ENCODE results near the gene SRM.
"Not testable (repeated sequence)": the region's sequence is repeated elsewhere in the genome, so short reads cannot be mapped to it uniquely, and the experiment has no call there.

SRM gene

DNA sequence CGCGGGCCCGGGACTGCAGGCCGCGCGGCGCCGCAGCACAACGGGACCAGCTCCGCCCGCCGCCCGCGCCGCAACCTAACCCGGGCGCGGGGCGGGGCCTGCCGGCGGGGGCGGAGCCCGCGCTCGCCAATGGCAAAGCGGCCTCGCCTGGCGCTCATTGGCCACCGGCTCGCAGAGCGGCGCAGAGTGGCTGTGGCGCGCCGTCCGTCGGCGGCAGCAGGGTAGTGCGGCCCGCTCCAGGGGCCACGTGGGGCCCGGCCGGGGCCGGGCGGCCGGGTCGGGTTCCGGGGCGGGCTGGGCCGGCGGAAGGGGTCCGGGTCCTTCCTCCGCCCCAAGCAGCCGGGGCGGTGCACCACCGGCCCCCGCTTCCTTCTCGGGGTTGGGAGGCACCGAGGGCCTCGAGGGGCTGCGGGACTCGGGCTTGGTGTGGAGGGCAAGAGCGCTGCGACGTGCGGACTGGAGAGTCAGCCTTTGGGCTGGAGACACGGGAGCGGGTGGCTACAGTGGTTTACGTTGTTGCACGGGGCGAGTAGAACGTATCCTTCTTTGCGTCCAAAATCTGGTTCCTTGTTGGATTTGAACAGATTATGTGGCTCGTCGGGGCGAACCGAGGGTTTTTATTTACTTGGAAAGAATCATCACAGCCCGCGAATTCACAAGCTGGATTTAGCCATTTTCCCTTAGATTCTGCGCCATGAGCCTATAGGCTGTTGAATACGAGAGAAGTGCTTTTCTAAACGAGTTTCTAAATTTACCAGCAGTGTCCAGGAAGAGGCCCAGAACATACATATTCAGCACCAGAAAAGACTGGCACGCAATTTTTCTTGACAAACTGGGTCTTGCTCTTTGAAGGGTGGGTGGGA lies at the start of gene SRM:
TSS of gene SRM (minus strand) at position 51 of the 863 bp plus-strand sequence. CDS start 75 bp downstream, outside the sequence.
- DNase-seq = peak; percentile 45 to 90

DNA sequence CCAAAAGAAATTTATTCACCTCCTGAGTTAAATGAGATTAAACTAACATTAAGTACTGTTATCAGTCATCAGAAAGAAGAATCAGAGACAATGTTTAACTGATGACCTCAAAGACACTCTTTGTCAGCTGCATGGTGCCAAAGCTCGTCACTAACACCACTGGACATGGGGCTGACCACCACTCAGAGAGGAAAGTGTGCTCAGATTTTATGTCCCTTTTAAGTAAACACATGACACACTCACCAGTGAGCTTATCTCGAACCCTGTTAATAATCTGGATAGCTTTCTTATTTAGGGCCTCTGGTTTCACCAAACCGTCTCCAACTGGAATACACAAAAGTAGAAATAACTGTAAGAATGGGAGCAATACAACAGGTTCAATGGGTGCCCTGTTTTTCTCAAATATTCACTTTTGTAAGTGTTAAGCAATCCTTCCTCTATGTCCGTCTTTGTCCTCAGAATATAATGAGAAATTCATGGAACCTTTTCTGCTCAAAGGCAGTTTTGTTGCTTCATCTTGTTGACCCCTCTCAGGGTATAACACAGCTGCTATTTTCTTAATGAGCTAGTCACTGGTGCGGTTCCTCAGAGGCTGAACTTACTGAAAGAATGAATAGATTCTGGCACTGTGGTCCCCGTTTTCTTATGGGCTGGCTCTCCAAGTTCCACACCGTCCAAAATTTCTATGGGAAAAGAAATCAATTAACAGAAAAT lies 49.4 kb upstream of the SRM start:
- DNase-seq = no peak

DNA sequence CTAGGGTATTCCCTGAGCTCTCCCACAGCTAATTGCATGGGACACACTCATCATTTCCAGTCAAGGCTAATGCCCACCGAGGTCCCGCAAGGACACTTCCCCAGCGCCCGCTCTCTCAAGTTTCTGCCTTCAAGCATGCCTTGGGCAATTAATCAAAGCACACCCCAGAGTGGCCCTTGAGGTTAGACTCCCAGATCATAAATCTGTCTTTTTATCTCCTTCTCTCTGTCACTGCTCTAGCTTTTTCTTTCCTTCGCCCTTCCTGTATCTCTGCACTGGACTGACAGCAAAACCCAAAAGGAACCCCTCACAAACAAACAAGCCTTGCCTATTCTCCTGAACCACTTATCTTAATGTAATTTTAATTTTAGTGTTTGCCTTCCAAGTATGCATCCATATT lies 47.8 kb upstream of the SRM start:
- no peak for DNase-seq

DNA sequence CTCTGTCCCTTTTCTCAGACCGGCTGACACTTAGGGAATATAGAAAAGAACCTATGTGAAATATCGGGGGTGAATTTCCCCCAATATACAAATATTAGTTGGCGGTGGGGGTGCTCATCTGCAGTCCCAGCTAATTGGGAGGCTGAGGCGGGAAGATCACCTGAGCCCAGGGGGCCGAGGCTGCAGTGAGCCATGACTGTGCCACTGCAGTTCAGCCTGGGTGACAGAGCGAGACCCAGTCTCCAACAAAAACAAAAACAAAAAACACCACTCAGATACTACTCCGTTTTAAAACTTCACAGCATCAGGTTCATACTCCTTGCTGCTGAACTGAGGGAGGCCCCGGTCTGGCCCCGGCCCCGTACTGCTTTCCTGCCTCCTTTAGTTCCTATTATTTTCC lies 45.8 kb upstream of the SRM start:
- DNase-seq = no peak

DNA sequence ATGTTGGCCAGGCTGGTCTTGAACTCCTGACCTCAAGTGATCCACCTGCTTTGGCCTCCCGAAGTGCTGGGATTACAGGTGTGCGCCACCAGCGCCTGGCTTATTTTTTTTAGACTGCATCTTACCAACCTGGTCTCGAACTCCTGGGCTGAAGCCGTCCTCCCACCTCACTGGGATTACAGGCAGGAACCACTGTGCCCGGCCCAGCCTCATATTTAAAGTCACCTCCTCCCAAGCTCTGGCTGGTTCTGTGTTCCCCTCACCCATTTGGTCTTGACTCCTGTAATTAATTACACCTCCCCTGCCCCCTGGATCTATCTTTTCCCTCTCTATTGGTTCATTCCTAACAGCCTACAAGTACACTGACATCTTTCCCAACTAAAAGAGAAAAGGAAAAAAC lies 41.5 kb upstream of the SRM start:
- DNase-seq = no peak

DNA sequence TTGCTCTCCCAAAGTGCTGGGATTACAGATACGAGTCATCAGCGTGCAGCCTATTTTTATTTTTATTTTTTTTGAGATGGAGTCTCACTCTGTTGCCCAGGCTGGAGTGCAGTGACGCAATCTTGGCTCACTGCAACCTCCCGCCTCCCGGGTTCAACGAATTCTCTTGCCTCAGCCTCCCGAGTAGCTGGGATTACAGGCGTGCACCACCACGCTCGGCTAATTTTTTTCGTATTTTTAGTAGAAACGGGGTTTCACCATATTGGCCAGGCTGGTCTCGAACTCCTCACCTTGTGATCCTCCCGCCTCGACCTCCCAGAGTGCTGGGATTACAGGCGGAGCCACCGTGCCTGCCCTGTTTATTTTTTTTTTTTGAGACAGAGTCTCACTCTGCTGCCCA lies 41.0 kb upstream of the SRM start:
- not testable (repeated sequence) for DNase-seq

DNA sequence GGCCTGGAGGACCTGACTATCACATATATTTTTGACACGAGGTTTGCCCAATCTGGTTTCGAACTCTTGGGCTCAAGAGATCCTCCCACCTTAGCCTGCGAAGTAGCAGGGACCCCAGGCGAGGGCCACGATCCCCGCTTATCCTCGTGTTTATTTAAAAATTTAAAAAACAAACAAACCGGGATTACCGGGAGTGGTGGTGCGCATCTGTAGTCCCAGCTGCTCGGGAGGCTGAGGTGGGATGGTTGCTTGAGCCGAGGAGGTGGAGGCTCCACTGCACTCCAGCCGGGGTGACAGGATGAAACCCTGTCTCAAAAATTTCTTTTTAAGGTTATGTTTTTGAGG lies 40.3 kb upstream of the SRM start:
- DNase-seq = no peak

DNA sequence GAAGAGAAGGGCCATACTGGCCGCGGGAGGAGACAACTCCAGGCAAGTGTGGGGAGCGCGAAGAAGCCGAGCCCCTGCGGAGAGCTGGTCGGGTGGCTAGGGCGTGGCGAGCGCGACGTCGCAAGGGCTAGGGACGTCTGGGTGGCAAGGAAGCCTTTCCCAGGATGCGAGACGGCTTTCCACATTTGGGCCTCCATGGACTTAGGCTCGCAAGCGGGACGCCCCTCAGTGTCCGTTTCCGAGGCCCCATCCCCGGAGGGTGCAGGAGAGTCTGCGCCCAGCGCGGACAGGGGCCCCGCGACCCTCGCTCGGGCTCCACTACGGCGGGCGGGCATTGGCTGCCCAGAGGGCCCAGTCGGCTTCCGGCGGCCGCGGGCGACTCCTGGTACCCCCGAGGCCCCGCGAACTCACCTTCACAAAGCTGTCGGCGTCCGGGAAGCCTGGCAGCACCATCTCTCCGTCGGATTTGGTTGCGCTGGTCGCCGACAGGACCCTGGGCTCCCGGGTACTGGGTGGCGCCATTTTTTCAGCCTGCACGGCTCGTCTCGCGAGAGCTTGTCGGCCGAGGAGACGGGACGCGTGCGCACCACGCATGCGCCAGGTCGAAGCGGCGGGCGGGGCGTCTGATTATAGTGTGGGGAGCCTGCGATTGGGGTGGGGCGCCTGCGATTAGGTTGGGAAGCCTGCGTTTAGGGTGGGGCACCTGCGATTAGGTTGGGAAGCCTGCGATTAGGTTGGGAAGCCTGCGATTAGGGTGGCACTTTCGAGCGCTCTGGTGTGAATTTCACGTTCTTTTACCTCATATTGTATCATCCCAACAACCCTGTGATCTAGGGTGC lies 39.7 kb upstream of the SRM start, which contains the start of gene EXOSC10:
TSS of gene EXOSC10 (minus strand) at position 560 of the 839 bp plus-strand sequence. CDS start at position 522, 38 bp downstream.
- DNase-seq = peak; percentile 45 to 85

DNA sequence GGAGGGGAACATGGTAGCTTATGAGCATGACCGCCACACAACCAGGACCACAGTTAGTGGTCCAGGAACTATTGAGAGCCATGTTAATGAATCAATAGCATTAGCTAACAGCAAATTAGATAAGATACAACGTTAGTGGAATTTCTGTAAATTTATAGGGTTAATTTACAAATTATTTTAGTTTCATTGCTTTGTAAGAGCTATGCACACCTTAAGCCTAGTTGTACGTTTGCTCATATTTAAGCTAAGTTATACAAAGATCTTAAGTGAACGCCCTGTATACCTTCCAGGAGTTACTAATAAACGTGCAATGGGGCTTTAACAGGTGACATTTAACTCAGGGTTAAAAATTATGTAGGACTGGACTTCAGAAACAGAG lies 39.1 kb upstream of the SRM start:
- DNase-seq = no peak

DNA sequence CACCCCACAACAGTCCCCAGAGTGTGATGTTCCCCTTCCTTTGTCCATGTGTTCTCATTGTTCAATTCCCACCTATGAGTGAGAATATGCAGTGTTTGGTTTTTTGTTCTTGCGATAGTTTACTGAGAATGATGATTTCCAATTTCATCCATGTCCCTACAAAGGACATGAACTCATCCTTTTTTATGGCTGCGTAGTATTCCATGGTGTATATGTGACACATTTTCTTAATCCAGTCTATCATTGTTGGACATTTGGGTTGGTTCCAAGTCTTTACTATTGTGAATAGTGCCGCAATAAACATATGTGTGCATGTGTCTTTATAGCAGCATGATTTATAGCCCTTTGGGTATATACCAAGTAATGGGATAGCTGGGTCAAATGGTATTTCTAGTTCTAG lies 24.0 kb upstream of the SRM start:
- not testable (repeated sequence) for DNase-seq

DNA sequence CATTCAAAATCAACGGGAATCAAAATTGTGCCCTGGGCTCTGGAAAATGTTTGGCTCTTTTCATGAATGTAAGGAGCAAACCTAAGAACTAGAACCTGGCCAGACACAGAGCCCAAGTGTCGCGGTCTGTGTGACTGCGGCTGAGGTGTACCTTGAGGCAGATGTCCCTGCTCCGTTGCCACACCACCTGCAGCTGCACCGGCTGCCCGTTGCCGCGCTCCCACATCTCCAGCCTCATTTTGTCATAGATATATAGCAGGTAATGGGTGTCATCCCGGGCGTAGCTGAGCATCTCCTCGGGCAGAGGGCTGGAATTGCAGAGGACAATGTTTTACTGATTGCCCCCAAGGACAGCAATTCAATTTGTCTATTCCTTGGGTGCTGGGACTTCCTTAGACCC lies 21.1 kb upstream of the SRM start:
- no peak for DNase-seq

DNA sequence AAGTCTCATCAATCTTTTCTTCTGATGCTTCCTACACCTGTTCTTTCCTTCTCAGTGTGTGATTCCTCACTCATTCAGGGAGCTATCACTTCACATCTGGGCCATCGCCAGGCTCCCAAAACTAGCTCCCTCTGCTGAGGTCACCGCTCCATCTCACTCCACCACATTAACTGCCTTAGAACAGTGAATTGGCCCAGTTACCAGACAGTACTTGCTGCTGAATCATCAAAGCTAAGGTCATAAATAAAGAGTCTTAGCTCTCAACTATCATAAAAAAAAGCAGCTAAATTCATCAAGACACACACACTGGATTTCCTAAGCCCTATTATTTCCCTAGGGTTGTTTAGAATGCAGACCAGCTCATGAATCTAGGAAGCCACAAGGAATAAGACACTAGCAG lies 18.8 kb upstream of the SRM start:
- no peak for DNase-seq

DNA sequence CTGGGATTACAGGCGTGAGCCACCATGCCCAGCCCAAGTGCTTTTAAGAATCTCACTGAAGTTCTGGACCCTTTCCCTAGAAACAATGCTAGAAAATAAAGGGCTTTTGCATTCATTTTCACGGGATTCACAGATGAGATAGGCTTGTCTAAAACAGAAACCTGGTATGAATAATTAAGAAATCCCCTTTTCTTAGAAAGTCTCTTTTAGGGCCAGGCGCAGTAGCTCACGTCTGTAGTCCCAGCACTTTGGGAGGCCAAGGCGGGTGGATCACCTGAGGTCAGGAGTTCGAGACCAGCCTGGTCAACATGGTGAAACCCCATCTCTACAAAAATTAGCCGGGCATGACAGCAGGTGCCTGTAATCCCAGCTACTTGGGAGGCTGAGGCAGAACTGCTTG lies 13.6 kb upstream of the SRM start:
- DNase-seq = not testable (repeated sequence)

DNA sequence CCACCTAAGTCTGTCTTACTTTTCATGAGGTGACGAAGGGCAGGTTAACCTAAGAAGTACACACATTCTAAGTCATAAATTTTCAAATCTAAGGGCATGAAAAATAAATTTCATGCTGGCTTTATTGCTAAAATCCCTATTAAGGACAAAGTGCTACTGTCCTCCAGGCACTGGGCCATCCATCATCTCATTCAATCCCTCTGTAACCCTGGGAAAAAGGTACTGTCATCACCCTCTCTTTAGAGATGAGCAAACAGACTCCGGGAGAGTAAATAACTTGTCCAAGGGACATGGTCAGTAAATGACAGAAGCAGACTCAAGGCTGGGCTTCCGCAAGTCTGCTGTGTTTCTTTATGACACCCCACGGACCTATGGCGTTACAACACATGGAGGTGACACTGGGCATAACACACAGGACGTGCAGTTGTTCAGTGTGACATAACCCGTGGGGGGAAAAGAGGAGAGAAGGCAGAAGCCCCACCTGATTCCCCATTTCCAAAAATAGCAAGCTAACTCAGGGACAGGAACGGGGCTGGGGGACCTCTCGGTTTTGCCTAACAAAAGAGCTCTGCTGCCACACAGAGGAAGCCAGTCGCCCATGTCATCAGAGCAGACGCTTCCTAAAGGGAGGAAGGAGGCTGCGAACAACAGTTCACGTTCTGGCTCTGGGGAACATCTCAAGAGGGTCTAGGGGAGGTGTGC lies 12.5 kb upstream of the SRM start:
- no peak for DNase-seq

DNA sequence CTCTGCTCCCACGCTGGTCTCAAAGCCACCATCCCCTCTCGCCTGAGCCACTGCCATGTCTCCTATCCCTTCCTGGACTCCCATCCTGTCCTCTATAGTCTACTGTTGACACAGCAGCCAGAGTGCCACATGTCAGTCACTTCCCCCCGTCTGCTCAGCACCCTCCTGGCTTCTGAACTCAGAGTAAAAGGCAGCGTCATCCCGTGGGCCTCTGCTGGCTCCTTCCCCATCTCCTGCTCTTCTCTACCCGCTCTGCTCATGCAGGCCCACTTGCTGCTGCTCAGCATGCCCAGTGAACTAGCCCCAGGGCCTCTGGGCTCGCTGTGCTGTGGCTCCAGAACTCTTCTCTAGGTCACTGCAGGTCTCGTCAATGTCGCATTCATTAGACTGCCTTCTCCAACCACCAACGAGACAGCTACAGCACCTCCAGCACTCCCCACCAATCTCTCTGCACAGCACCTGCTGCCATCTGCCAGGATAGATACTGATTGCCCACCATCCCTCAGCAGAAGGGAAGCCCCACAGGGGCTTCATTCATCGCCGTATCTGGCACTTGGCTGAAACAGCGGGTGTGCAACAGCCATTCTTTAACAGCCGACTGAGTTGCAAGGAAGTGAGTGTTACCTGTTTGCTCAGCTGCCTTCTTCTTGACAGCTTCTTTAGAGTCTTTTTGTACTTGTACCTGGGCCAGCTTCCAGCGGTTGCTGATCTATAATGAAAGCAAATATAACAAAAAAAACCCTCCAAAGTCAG lies 11.8 kb upstream of the SRM start:
- no peak for DNase-seq

DNA sequence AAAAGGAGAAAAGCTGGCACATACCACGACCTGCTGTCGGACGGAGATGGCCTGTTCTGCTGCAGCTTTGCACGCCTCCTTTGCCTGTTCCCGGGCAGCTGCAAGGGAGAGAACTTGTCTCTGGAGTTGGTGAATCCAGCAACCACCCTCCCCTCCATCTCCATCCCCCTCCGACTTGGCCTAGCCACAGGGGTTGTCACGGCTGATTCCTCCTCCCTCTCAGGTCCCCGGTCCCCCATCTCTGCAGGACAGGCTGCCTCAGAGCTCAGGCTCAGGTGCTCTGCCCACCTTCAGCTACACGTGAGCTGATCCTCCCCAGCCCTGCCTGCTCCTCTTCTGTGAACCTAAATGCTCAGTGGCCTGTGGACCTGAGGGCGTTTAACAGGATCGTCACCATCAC lies 11.1 kb upstream of the SRM start:
- no peak for DNase-seq

DNA sequence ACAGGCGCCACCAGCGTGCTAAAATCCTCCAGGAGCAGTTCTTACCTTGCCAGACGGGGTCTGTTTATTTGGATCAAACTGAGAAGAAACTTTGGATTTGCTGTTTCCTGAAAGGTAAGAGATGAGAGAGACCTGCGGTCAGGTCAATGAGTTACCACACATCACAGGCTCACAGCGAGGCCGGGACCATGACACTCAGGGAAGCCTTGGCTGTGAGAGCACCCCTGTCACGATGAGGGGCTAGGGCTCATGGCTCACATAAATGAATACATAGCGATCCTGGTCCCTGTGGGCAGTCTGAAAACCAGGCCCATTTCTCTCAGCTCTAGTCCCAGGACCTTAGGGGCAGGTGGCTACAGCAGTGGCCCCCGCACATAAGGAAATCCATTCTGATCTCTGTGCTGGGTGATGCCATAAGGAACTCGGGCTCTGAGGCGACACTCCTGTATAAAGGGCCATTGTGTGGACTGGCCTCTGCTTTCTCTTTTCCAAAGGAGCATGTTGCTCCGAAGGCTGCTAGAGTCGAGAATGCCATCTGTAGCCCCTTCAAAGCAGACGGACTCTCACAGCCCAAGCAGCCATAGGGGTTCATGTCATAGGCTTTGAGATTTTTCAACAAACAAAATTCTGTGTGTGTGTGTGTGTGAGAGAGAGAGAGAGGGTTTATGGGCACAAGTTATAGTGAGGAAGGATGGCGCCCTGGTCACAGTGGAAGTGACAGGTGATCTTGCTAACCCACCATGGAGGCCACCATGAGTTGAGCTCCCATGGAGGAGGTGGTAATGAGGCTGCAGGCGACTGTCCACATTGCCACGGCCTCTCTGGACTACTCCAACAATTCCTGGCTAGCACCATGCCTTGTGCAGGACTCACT lies 9.0 kb upstream of the SRM start:
- DNase-seq = no peak

DNA sequence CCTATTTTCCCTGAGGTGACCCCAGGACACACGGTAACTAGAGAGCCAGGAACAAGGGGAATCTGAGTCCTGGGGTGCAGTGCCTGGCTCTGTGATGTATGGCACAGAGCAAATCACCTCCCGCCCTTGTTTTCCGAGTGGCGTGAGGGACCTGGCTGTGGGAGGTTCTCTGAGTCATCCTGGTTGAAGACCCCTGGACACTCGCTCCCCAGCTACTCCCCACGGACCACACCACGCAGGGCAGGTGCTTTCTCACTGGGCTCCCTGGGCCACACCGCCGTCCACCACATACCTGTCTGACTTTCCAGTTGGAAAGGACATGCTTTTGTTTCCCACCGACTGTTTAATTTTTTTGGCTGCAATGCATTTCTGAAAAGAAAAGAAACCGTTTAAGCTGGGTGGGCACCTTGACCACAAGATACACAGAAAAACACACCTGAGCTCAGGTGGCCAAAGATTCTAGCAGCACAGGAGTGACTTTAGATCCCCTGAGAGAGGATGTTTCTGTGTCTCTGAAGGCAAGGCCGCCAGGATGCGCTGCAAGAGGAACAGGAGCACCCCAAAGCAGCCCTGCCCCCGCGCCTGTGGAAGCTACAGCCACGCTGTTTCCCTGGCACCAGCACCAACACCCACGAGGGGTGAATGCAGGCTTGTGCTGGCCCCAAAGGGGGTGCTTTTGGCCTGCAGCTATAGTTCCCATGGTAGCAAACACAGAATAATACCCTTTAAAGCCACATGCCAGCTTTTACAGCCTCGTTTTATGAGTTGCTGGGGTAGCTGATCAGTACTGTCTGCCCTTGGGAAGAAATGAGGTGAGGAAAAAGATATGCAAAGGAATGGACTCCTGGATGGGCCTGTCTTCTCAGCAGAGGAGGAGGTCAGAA lies 8.1 kb upstream of the SRM start:
- DNase-seq = no peak

DNA sequence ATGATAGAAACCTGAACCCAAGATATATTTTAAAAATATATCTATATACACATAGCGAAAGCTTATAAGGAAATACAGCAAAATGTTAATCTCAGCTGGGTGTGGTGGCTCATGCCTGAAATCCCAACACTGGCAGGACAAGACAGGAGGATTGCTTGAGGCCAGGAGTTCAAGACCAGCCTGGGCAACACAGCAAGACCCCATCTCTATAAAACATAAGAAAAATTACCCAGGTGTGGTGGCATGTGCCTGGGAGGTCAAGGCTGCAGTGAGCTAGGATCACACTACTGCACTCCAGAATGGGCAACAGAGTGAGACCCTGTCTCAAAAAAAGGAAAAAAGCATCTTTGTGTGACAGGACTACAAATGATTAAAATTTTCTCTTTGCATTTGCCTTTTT lies 6.0 kb upstream of the SRM start:
- no peak for DNase-seq

DNA sequence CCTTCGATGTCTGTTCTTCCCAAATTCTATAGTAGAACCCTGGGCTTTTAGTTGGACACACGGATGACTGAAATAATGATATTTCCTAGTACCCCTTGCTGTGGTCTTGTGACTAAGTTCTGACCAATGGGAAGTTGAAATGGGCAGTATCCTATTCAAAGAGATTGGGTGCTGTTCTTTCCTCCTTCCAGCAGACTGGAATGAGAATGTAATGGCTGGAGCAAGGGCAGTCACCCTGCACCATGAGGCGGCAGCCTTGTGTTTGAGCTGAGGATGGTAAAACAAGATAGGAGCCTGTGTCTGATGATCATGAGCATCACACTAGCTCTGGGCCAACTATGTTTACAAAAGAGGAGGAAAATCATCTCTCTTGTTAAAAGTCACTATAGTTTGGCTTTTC lies 5.1 kb upstream of the SRM start:
- no peak for DNase-seq
